Activated naive CD4-positive, alpha-beta T cell treated with anti-CD3 and anti-CD28 coated beads for 36 hours (primary cell): ENCODE data around the gene INIP. TPM values are rescaled to one million over a fixed set of nuclear protein-coding genes. Genes with fewer than 3 reads are reported as not detected.

Source experiments
- CTCF ChIA-PET: fragments of 350-600 bp; sonication (Branson Sonifier 250); formaldehyde crosslinking; loops from one replicate; lab custom pipeline; 2021; ENCODE audit warnings: antibody characterized with exemption; lab: Charles Lee
- DNase-seq: peaks from one replicate; pipeline ENCODE4 v3.0.0-alpha.2; 2020
- H3K27ac Mint-ChIP-seq: one replicate; pipeline ENCODE4 v1.8.0; 2021; ENCODE audit warnings: mild to moderate bottlenecking, mixed read lengths
- H3K27me3 Mint-ChIP-seq: one replicate; pipeline ENCODE4 v1.8.0; 2021; ENCODE audit warnings: low read depth, mixed read lengths
- H3K36me3 Mint-ChIP-seq: one replicate; pipeline ENCODE4 v1.8.0; 2021; ENCODE audit warnings: low read depth, mixed read lengths
- H3K4me1 Mint-ChIP-seq: one replicate; pipeline ENCODE4 v1.8.0; 2021; ENCODE audit warnings: low read depth, mixed read lengths
- H3K4me3 Mint-ChIP-seq: one replicate; pipeline ENCODE4 v1.8.0; 2021; ENCODE audit warnings: mild to moderate bottlenecking, moderate library complexity, mixed read lengths
- H3K9me3 Mint-ChIP-seq: one replicate; pipeline ENCODE4 v1.8.0; 2021; ENCODE audit warnings: mixed read lengths
- intact Hi-C: fragments of 100-400 bp; cut with micrococcal nuclease; formaldehyde crosslinking; loops from one replicate; pipeline ENCODE4 v1.15.1; 2023
- total RNA-seq, 2 experiments: library from RNA; stranded (reverse); gene quantifications; one replicate each; pipeline ENCODE4 v1.2.3, GENCODE V29; 2021

Gene INIP
- total RNA-seq, 2 experiments from 2014 or later, result 31.1 to 33.4 TPM

DNA sequence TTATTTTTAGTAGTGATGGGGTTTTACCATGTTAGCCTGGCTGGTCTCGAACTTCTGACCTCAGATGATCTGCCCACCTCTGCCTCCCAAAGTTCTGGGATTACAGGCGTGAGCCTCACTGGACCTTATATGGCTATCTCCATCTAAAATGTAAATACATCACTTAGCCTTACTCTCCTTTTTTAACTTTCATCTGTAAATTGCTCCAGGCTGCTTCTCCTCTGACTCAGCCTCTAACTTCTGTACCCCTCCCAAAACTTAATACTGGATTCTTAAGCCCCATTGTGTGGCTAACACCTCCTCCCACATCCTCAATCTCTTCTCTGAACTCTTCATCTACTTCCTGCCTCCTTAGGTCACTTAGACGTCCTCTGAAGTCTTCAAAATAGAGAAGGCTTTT, 36.7 kb upstream of the INIP start:
- Mint-ChIP-seq H3K4me3 (peak overlapping the region; percentile 12), H3K36me3 (no peaks in the 10 kb centered on the region), H3K27ac (peak overlapping the region; percentile 48), H3K4me1 (peaks cover 70% of the 10 kb centered on the region), H3K9me3 (no peaks in the 10 kb centered on the region), H3K27me3 (no peaks in the 10 kb centered on the region)
- intact Hi-C loops, result loop anchor here (1.0 to 10.0 kb wide), 9 partner anchors 17 to 1272 kb away; partner anchors contain the start of genes CDC26, DNAJC25, ECPAS and FKBP15
- CTCF ChIA-PET, result no interaction called here
- peak; percentile 74 for DNase-seq

DNA sequence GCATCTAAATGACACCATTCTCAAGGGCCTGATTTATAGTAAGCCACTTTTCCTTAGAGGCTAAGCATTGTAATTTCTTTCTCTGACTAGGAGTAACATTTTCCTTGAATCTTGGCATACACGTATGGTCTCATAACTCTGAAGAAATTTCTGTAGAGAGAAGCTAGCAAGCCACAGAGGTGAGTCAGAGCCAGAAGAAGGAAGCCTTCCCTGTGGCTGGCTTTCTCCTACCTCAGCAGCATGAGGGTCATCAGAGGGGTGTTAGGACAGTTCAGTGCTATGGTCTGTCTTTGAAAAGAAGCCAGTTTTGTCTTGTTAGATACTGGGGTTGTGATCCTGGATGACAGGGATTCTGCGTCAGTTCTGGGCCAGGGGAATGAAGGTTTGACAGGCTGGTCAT, 35.8 kb upstream of the INIP start:
- H3K27me3 Mint-ChIP-seq, result no peaks in the 10 kb centered on the region
- CTCF ChIA-PET, result interaction anchor here (0.6 kb wide), 1 partner anchor 586 kb away, joined by 3 read pairs; no protein-coding TSS in a partner anchor

DNA sequence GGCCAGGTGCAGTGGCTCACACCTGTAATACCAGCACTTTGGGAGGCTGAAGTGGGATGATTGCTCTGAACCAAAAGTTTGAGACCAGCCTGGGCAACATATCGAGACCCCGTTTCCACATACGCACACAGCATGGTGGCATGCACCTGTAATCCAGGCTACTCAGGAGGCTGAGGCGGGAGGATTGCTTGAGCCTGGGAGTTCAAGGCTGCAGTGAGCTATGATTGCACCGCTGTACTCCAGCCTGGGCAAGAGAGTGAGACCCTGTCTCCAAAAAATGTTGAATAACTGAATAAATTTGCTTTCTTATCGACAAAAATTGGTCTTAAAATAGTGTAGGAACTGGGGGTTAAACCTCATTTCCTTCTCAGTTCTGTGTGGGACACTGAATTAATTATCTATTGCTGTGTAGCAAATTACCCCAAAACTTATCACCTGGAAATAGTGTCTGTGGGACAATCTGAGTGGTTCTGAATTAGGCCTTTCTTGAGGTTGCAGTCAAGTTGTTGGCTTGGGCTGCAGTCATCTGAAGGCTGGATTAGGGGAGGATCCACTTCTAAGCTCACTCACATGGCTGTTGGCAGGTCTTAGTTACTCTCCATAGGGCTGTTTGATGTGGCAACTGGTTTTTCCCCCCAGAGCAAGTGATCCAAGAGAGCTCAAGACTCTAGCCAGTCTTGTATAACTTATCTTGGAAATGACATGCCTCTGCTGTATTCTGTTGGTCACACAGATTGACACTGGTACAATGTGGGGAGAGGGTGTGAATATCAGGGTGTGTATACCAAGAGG, 34.6 kb upstream of the INIP start:
- peak; percentile 45 for DNase-seq
- Mint-ChIP-seq H3K27ac (no peak overlapping the region), H3K27me3 (no peaks in the 10 kb centered on the region), H3K4me3 (peak overlapping the region; percentile 76), H3K36me3 (no peaks in the 10 kb centered on the region), H3K4me1 (peaks cover 77% of the 10 kb centered on the region), H3K9me3 (no peaks in the 10 kb centered on the region)
- intact Hi-C loops, result loop anchor here (5.0 to 10.0 kb wide), 6 partner anchors 470 to 1270 kb away; partner anchors contain the start of genes CDC26, DNAJC25, ECPAS and FKBP15
- CTCF ChIA-PET, result interaction anchor here (0.6 kb wide), 1 partner anchor 597 kb away, joined by 5 read pairs; no protein-coding TSS in a partner anchor

More for the DNA sequence above, 35.8 kb upstream of the INIP start:
- H3K4me3 Mint-ChIP-seq, result no peak overlapping the region
- intact Hi-C loops, result loop anchor here (1.0 to 10.0 kb wide), 9 partner anchors 18 to 1271 kb away; partner anchors contain the start of genes CDC26, DNAJC25, ECPAS and FKBP15
- H3K4me1 Mint-ChIP-seq, result peaks cover 74% of the 10 kb centered on the region
- H3K27ac Mint-ChIP-seq, result peak overlapping the region; percentile 7
- H3K36me3 Mint-ChIP-seq, result no peaks in the 10 kb centered on the region
- peak; percentile 37 for DNase-seq
- H3K9me3 Mint-ChIP-seq, result no peaks in the 10 kb centered on the region

DNA sequence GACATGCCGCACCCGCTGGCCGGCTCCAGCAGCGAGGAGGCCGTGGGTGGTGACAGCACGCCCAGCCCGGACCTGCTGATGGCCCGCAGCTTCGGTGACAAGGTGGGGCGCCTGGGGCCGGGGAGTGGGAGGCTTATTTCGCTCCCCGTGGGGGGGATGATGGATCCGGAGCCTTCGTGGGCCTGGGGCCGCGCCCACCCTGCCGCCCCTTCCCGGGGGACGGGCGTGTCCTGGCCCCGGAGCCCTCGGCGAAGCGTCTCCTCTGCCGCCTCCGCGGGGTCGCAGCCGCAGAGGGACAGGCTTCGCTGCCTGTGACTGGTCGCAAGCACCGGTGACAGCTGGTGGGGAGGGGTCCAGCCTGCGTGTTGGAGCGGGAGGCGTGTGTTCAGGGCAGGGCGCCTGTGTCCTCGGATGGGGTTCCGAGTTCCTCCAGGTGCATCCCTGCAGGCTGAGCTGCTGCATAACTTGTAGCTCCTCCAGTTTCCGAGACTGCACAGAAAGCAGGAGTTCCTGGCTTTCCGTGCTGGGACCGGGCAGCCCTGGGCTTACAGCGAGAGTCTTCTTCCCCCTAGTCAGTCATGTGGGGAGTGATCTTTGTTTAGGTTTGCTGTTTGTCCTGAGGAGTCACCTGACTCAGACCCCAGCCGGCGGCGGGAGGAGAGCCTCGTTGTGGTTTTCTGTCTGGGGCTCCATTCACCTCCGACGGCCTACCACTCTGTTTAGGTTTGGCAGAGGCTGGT, 33.3 kb upstream of the INIP start:
- peak overlapping the region; percentile 76 for H3K4me3 Mint-ChIP-seq
- H3K9me3 Mint-ChIP-seq, result no peaks in the 10 kb centered on the region
- peak; percentile 61 for DNase-seq
- H3K36me3 Mint-ChIP-seq, result no peaks in the 10 kb centered on the region
- peaks cover 72% of the 10 kb centered on the region for H3K4me1 Mint-ChIP-seq
- H3K27me3 Mint-ChIP-seq, result no peaks in the 10 kb centered on the region
- no peak overlapping the region for H3K27ac Mint-ChIP-seq
- intact Hi-C loops, result loop anchor here (5.0 to 10.0 kb wide), 6 partner anchors 471 to 1269 kb away; partner anchors contain the start of genes CDC26, DNAJC25, ECPAS and FKBP15
- CTCF ChIA-PET, result interaction anchor here (0.6 to 1.8 kb wide), 2 partner anchors 11 to 118 kb away, joined by 4 read pairs; no protein-coding TSS in a partner anchor

DNA sequence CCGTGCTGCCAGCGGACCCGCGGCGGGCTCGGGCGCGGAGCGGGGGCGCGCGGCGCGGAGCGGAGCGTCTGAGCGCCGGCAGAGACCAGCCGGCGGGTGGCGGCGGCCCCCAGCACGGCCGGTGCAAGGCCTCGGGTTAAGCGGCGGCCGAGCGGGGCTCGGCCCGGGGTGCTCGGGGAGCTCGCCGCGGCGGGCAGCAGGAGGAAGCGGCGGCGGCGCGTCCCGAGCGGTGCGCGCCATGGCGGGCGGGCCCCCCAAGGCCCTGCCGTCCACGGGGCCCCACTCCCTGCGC, 32.8 kb upstream of the INIP start:
- no peaks in the 10 kb centered on the region for H3K36me3 Mint-ChIP-seq

DNA sequence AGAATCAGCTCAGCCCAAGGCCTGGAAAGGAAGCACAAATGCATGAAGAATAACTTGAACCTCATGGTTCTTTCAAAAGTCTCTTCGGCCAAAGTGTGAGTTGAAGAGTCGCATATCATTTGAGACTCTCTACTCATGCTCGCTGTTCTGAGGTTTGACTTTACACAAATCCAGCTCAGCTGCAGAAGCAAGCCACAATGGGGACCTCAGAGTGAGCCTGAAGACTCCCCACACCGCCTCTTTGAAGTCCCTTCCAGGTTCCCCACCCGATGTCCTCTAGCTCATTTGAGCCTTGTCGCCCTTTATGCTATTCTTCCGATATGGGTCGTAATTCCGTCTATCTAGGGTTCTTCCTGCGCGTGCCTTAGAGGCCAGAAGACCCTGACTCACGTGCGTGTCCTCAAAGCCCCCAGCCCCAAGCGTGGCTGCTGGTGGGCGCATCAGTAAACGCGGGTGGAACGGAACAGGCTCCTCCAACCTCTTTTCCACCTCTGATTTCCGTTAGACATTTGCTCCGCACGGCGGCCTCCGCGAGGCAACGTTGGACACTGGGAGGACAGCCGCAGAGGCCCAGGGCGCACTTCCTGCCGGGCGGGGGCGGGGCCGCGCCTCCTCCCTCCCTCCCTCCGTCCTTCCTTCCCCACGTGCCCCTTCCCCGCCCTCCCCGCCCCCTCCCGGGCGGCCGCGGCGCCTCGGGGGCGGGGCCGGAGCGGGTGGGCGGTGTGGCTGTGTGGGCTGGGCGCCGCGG, 32.3 kb upstream of the INIP start, which contains the start of gene SNX30:
Gene SNX30 (plus strand): TSS at position 745 of the 748 bp plus-strand sequence. CDS start 242 bp downstream, outside the sequence.
- Mint-ChIP-seq H3K27ac (peak within 1 kb of the TSS; percentile 74), H3K4me1 (peaks cover 62% of the 10 kb centered on the region), H3K9me3 (no peaks in the 10 kb centered on the region), H3K36me3 (no peaks in the 10 kb centered on the region), H3K4me3 (peak within 1 kb of the TSS; percentile 81), H3K27me3 (no peaks in the 10 kb centered on the region)
- DNase-seq, result peak; percentile 84
- CTCF ChIA-PET, result interaction anchor here (1.3 to 2.5 kb wide), 3 partner anchors 12 to 43 kb away, joined by 3 to 12 read pairs (median 4); partner anchors contain the start of gene INIP
- intact Hi-C loops, result loop anchor here (1.0 to 10.0 kb wide), 10 partner anchors 32 to 1268 kb away; partner anchors contain the start of genes CDC26, DNAJC25, ECPAS and FKBP15

More for the DNA sequence above, 32.8 kb upstream of the INIP start:
- no peak overlapping the region for H3K27ac Mint-ChIP-seq
- CTCF ChIA-PET, result interaction anchor here (0.6 to 1.8 kb wide), 3 partner anchors 12 to 118 kb away, joined by 3 to 4 read pairs (median 4); partner anchors contain the start of gene INIP
- H3K9me3 Mint-ChIP-seq, result no peaks in the 10 kb centered on the region
- H3K4me1 Mint-ChIP-seq, result peaks cover 67% of the 10 kb centered on the region
- no peaks in the 10 kb centered on the region for H3K27me3 Mint-ChIP-seq
- no peak overlapping the region for H3K4me3 Mint-ChIP-seq
- intact Hi-C loops, result loop anchor here (1.0 to 10.0 kb wide), 10 partner anchors 32 to 1268 kb away; partner anchors contain the start of genes CDC26, DNAJC25, ECPAS and FKBP15
- no peak for DNase-seq

DNA sequence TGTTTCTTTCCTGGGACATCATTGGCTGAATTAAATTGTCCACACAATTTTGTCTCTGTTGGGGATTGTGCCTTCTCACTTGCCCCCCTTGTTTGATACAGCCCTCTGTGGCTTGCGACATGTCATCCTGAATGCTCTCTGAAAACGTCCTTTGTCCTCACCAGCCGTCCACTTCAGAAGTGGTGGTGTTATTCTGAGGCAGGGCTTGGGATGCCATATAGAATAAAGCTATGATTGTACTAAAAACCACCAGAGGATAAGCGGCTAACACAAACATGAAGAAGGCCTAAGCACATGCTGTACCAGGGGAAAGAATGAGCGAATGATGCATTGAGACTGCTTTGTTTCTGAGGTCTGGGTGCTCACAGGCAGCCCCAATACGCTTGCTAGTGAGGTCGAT, 29.2 kb upstream of the INIP start:
- Mint-ChIP-seq H3K4me1 (peaks cover 33% of the 10 kb centered on the region), H3K36me3 (no peaks in the 10 kb centered on the region), H3K9me3 (no peaks in the 10 kb centered on the region), H3K27ac (no peak overlapping the region), H3K4me3 (no peak overlapping the region), H3K27me3 (no peaks in the 10 kb centered on the region)
- no peak for DNase-seq
- intact Hi-C loops, result no loop called here
- CTCF ChIA-PET, result interaction anchor here (0.5 to 0.7 kb wide), 3 partner anchors 12 to 151 kb away, joined by 4 to 5 read pairs (median 4); no protein-coding TSS in a partner anchor

DNA sequence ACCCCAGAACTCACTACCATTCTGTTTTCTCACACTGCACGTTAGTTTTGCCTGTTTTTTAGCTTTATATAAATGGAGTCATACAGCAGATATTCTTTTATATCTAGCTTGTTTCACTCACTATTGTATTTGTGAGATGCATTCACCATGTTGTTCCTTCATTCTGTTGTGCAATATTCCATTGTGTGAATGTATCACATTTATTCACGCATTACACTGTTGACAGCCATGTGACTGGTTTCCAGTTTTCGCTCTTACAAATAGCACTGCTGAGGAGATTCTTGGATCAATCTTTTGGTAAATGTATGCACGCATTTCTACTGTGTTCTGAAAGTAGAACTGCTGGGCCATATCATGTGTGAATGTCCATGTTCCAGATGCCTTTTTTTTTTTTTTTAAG, 26.3 kb upstream of the INIP start:
- no peak overlapping the region for H3K4me3 Mint-ChIP-seq
- no peak for DNase-seq
- no peak overlapping the region for H3K27ac Mint-ChIP-seq
- H3K36me3 Mint-ChIP-seq, result no peaks in the 10 kb centered on the region
- peaks cover 1% of the 10 kb centered on the region for H3K27me3 Mint-ChIP-seq
- H3K9me3 Mint-ChIP-seq, result no peaks in the 10 kb centered on the region
- intact Hi-C loops, result no loop called here
- CTCF ChIA-PET, result interaction anchor here (2.1 kb wide), 1 partner anchor 49 kb away, joined by 11 read pairs; no protein-coding TSS in a partner anchor
- peaks cover 19% of the 10 kb centered on the region for H3K4me1 Mint-ChIP-seq

DNA sequence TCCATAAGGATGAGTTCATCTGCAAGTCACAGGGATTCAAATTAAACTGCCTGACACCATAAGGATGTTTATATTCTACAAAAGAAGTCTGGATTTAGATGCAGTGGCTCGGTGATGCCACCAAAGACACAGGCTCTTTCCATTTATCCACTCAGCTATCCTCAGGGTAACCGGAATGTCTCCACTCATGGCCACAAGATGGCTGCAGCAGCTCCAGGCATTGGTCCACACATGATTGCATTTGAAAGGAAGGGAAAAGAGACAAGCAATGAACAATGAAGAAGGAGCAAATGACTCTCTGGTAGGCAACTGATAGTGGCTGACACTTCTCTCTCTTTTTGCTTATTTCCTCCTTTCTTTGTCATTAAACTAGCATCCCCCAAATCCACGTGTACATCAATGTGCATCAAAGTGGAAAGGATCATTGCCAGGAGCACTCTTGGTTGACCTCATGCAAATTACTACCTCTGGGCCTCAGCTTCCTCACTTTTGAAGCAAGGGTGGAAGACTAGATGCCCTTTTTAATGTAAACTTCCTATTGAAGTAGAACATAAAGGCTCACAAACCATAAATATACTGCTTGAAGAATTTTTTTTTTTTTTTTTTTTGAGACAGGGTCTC, 25.4 kb upstream of the INIP start:
- Mint-ChIP-seq H3K4me1 (peaks cover 16% of the 10 kb centered on the region), H3K27ac (no peak overlapping the region), H3K36me3 (no peaks in the 10 kb centered on the region), H3K4me3 (no peak overlapping the region), H3K27me3 (peaks cover 1% of the 10 kb centered on the region), H3K9me3 (no peaks in the 10 kb centered on the region)
- DNase-seq, result no peak
- CTCF ChIA-PET, result interaction anchor here (0.6 to 2.1 kb wide), 4 partner anchors 17 to 159 kb away, joined by 3 to 11 read pairs (median 6); no protein-coding TSS in a partner anchor
- intact Hi-C loops, result loop anchor here (1.0 kb wide), 1 partner anchor 50 kb away; no protein-coding TSS in a partner anchor

DNA sequence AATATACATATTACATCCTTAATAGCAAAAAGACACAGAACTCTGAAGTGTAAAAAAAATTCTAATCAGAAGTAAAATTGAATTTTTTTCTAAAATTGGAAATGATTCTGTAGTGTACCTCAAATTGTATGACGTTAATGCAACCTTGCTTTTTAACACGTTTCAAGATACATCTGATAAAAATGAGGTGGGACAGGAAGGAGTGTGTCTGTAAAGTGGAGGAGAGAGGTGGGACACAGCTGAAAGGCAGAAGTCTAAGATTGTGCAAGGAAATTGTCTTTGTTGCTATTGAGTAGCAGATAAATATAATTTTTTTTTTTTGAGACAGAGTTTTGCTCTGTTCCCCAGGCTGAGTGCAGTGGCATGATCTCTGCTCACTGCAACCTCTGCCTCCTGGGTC, 17.0 kb upstream of the INIP start:
- H3K4me3 Mint-ChIP-seq, result no peak overlapping the region
- intact Hi-C loops, result no loop called here
- CTCF ChIA-PET, result interaction anchor here (0.6 kb wide), 2 partner anchors 12 to 17 kb away, joined by 3 to 4 read pairs; partner anchors contain the start of gene INIP
- H3K27ac Mint-ChIP-seq, result no peak overlapping the region
- H3K4me1 Mint-ChIP-seq, result no peaks in the 10 kb centered on the region
- no peaks in the 10 kb centered on the region for H3K27me3 Mint-ChIP-seq
- H3K36me3 Mint-ChIP-seq, result no peaks in the 10 kb centered on the region
- H3K9me3 Mint-ChIP-seq, result no peaks in the 10 kb centered on the region
- DNase-seq, result no peak

DNA sequence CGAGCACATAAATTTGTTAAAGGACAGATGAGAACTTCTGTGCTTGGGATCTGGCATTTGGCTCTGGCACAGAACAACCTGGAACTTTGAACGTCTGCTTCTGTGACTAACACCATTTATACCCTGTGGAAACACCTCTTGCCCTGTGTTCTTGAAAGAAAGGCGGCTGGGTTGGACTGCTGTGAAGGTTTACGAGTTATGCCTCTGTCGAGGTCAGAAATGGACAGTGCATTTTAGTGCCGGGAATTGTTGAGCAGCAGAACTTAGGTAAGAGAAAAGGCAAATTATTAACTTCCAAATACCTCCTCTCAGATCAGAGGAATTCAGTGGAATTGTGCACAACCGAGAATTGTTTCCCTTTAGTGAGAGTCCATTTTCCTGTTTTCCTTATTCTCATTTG, 14.1 kb upstream of the INIP start:
- intact Hi-C loops, result no loop called here
- H3K27ac Mint-ChIP-seq, result no peak overlapping the region

More for the DNA sequence above, 14.1 kb upstream of the INIP start:
- H3K4me3 Mint-ChIP-seq, result no peak overlapping the region
- no peak for DNase-seq
- CTCF ChIA-PET, result interaction anchor here (0.8 to 1.6 kb wide), 3 partner anchors 8 to 61 kb away, joined by 3 read pairs; no protein-coding TSS in a partner anchor
- no peaks in the 10 kb centered on the region for H3K36me3 Mint-ChIP-seq
- H3K9me3 Mint-ChIP-seq, result no peaks in the 10 kb centered on the region
- H3K27me3 Mint-ChIP-seq, result no peaks in the 10 kb centered on the region
- H3K4me1 Mint-ChIP-seq, result no peaks in the 10 kb centered on the region
